Cardiac atrium fibroblast (primary cell): ENCODE measurements around the gene NAGA. TPM values are rescaled to one million over a fixed set of nuclear protein-coding genes. Genes with fewer than 3 reads are reported as not detected.

Source experiments
- total RNA-seq: library from RNA; depleted of rRNA; stranded (reverse); fragments of >200 nt; gene quantifications from 2 replicates; pipeline ENCODE4 v1.2.3, GENCODE V29; 2015

Gene NAGA
- total RNA-seq, result 22.6 and 24.6 TPM in 2 replicates

GRCh38 chr22:42070517-42071422, at the start of gene NAGA:
NAGA (minus strand) TSS chr22:42070812; CDS start chr22:42070297, 515 bp downstream.

GRCh38 chr22:42090596-42091454, 20.2 kb upstream of the NAGA start, which contains the start of gene NDUFA6:
NDUFA6 (minus strand) TSS chr22:42090772; CDS start chr22:42090744, 28 bp downstream.

GRCh38 chr22:42079319-42080251, 9.0 kb upstream of the NAGA start, which contains the start of gene SMDT1:
SMDT1 (plus strand) TSS chr22:42079700; CDS start chr22:42079769, 69 bp downstream.

GRCh38 chr22:42074132-42074811, 3.7 kb upstream of the NAGA start, which contains the start of gene PHETA2:
PHETA2 (plus strand) TSS chr22:42074248; CDS start chr22:42077294, 3,046 bp downstream.

Other genes starting within 250 kb of the NAGA start
- gene SREBF2, start 237.7 kb downstream of the NAGA start, total RNA-seq, result 36.5 and 58.2 TPM in 2 replicates
- gene SHISA8, start 155.7 kb downstream of the NAGA start, total RNA-seq, result not detected in 2 replicates
- gene TNFRSF13C, start 144.0 kb downstream of the NAGA start, total RNA-seq, result not detected in 2 replicates
- gene CENPM, start 123.7 kb downstream of the NAGA start, total RNA-seq, result 3.7 and 9.6 TPM in 2 replicates
- gene SEPTIN3, start 101.4 kb downstream of the NAGA start, total RNA-seq, result not detected in 2 replicates
- not detected in 2 replicates for gene WBP2NL, start 72.0 kb downstream of the NAGA start, total RNA-seq
- gene PHETA2, start 3.4 kb upstream of the NAGA start, total RNA-seq, result 15.4 and 17.3 TPM in 2 replicates
- 0.81 and 7.8 TPM in 2 replicates for gene SMDT1, start 8.9 kb upstream of the NAGA start, total RNA-seq
- 37.7 and 42.4 TPM in 2 replicates for gene NDUFA6, start 20.0 kb upstream of the NAGA start, total RNA-seq
- 0.18 TPM in 1 of 2 replicates, not detected in the other for gene CYP2D6, start 60.0 kb upstream of the NAGA start, total RNA-seq
- gene TCF20, start 199.8 kb upstream of the NAGA start, total RNA-seq, result 14.1 and 17.8 TPM in 2 replicates